Cardiac ventricle fibroblast (primary cell): ENCODE results near the gene COL1A2. TPM values are rescaled to one million over a fixed set of nuclear protein-coding genes. Genes with fewer than 3 reads are reported as not detected.

Source experiments
- total RNA-seq: library from RNA; depleted of rRNA; stranded (reverse); fragments of >200 nt; gene quantifications from 2 replicates; pipeline ENCODE4 v1.2.3, GENCODE V29; 2015

The COL1A2 gene
- total RNA-seq, result 7,163 and 7,512 TPM in 2 replicates

GRCh38 chr7:94394437-94395140, at the start of gene COL1A2:
Gene COL1A2, plus strand, starts transcription at chr7:94394895. Its CDS starts 137 bp downstream, at chr7:94395032.

Other genes with a start within 250 kb of the COL1A2 start
- gene CASD1, start 114.9 kb downstream of the COL1A2 start, total RNA-seq, result 7.6 and 11.9 TPM in 2 replicates